H1 (cell line): ENCODE results near the gene KCNA1. TPM values are rescaled to one million over a fixed set of nuclear protein-coding genes. Genes with fewer than 3 reads are reported as not detected.

Experiments
- CTCF ChIA-PET: fragments of 300-600 bp; sonication (Branson Sonifier 250); formaldehyde crosslinking; loops from one replicate; lab custom pipeline; 2021; ENCODE audit not compliant: partially characterized antibody; lab: Charles Lee
- POLR2A ChIA-PET: fragments of 300-600 bp; sonication (Branson Sonifier 250); formaldehyde crosslinking; loops from one replicate; lab custom pipeline; 2021; ENCODE audit warnings: inconsistent platforms; ENCODE audit not compliant: partially characterized antibody; lab: Charles Lee
- DNase-seq, 2 experiments: peaks; one replicate each; pipeline versions ENCODE4 v3.0.0 to v3.0.0-alpha.2; 2010 to 2022; ENCODE audit warnings: low spot score in 2 of 2, low read depth in 1 of 2, mixed read lengths in 1 of 2
- FAIRE-seq: peaks from 2 replicates; lab custom pipeline; 2011; peaks lifted over from hg19 to GRCh38; lab: Jason Lieb, UNC
- H2AFZ ChIP-seq: 2 replicates; pipeline ENCODE4 v1.8.1; 2012; ENCODE audit warnings: low read length, inconsistent platforms
- H2AK5ac ChIP-seq: 2 replicates; pipeline ENCODE4 v1.6.1; 2013; ENCODE audit warnings: low read depth, low read length
- H2BK120ac ChIP-seq: replicated peaks from 2 replicates; pipeline ENCODE3; 2013; ENCODE audit warnings: low read depth, low read length, inconsistent platforms
- H2BK12ac ChIP-seq: 2 replicates; pipeline ENCODE4 v1.6.1; 2013; ENCODE audit warnings: low read depth, low read length
- H2BK15ac ChIP-seq: 2 replicates; pipeline ENCODE4 v1.6.1; 2013; ENCODE audit warnings: low read length
- H2BK20ac ChIP-seq: 2 replicates; pipeline ENCODE4 v1.6.1; 2013; ENCODE audit warnings: low read length
- H2BK5ac ChIP-seq: 2 replicates; pipeline ENCODE4 v1.6.1; 2013; ENCODE audit warnings: low read depth, low read length
- H3K14ac ChIP-seq: 2 replicates; pipeline ENCODE4 v1.6.1; 2013; ENCODE audit warnings: inconsistent platforms; ENCODE audit not compliant: insufficient read length
- H3K18ac ChIP-seq: 2 replicates; pipeline ENCODE4 v1.6.1; 2013; ENCODE audit warnings: low read length; ENCODE audit errors: extremely low read depth
- H3K23ac ChIP-seq: 2 replicates; pipeline ENCODE4 v1.6.1; 2013; ENCODE audit warnings: inconsistent platforms; ENCODE audit not compliant: insufficient read length
- H3K23me2 ChIP-seq: 2 replicates; pipeline ENCODE4 v1.6.1; 2013; ENCODE audit warnings: low read depth, low read length
- H3K27ac ChIP-seq: 2 replicates; pipeline ENCODE4 v1.6.1; 2011; ENCODE audit warnings: low read depth, low read length, inconsistent platforms
- H3K27me3 ChIP-seq, 4 experiments: replicated peaks in 1 of 4; 1 replicate in 1 of 4; 2 replicates in 3 of 4; pipeline versions ENCODE4 v1.6.1 to v1.8.1; 2011 to 2013; ENCODE audit warnings: low read length in 3 of 4, mild to moderate bottlenecking in 3 of 4, inconsistent platforms in 2 of 4, mixed read lengths in 2 of 4, moderate library complexity in 1 of 4; ENCODE audit not compliant: control insufficient read depth in 3 of 4, insufficient read depth in 3 of 4; ENCODE audit errors: extremely low read depth in 1 of 4
- H3K36me3 ChIP-seq, 4 experiments: 2 replicates each; pipeline versions ENCODE4 v1.6.1 to v1.8.1; 2011 to 2013; ENCODE audit warnings: mild to moderate bottlenecking in 4 of 4, low read length in 3 of 4, moderate library complexity in 2 of 4, control low read depth in 1 of 4, inconsistent platforms in 1 of 4; ENCODE audit not compliant: insufficient read depth in 4 of 4, control insufficient read depth in 2 of 4
- H3K4ac ChIP-seq: replicated peaks from 2 replicates; pipeline ENCODE3; 2013; ENCODE audit warnings: low read length, low read depth, mixed read lengths, inconsistent platforms; ENCODE audit not compliant: insufficient read length
- H3K4me1 ChIP-seq, 4 experiments: replicated peaks in 1 of 4; 1 replicate in 1 of 4; 2 replicates in 3 of 4; pipeline versions ENCODE4 v1.6.1 to v1.8.1; 2011 to 2013; ENCODE audit warnings: low read length in 3 of 4, inconsistent platforms in 2 of 4, mixed read lengths in 1 of 4; ENCODE audit not compliant: insufficient read depth in 4 of 4, control insufficient read depth in 3 of 4
- H3K4me2 ChIP-seq, 2 experiments: 2 replicates each; pipeline versions ENCODE4 v1.6.1 to v1.8.1; 2011 to 2013; ENCODE audit warnings: low read depth in 2 of 2, low read length in 2 of 2, control low read depth in 1 of 2, inconsistent platforms in 1 of 2, mild to moderate bottlenecking in 1 of 2; ENCODE audit not compliant: insufficient read depth in 1 of 2
- H3K4me3 ChIP-seq, 4 experiments: fragments of 200-600, 300-600 bp in 1 of 4; sonication (generic), shearing (Covaris generic), sonication (Bioruptor Twin) in 1 of 4; 2 replicates each; pipeline versions ENCODE4 v1.5.1 to v1.8.1; 2011 to 2016; ENCODE audit warnings: low read length in 4 of 4, low read depth in 3 of 4, control low read depth in 2 of 4, inconsistent platforms in 2 of 4, mild to moderate bottlenecking in 2 of 4, mixed read lengths in 1 of 4, moderate library complexity in 1 of 4; ENCODE audit not compliant: insufficient read depth in 2 of 4; ENCODE audit errors: extremely low read depth in 1 of 4
- H3K56ac ChIP-seq: replicated peaks from 2 replicates; pipeline ENCODE3; 2013; ENCODE audit warnings: low read depth, mild to moderate bottlenecking, mixed read lengths, low read length, inconsistent platforms; ENCODE audit not compliant: insufficient read length
- H3K79me1 ChIP-seq: 2 replicates; pipeline ENCODE4 v1.6.1; 2013; ENCODE audit warnings: low read depth, low read length, control low read depth
- H3K79me2 ChIP-seq, 2 experiments: 2 replicates each; pipeline versions ENCODE4 v1.6.1 to v1.8.1; 2012 to 2013; ENCODE audit warnings: low read length in 2 of 2, mild to moderate bottlenecking in 2 of 2, inconsistent platforms in 1 of 2; ENCODE audit not compliant: insufficient read depth in 2 of 2, control insufficient read depth in 1 of 2
- H3K9ac ChIP-seq, 4 experiments: replicated peaks in 1 of 4; 1 replicate in 1 of 4; 2 replicates in 3 of 4; pipeline versions ENCODE4 v1.6.1 to v1.8.1; 2011 to 2013; ENCODE audit warnings: low read depth in 3 of 4, low read length in 3 of 4, control low read depth in 2 of 4, mild to moderate bottlenecking in 2 of 4, moderate library complexity in 2 of 4, inconsistent platforms in 1 of 4; ENCODE audit errors: extremely low read depth in 1 of 4
- H3K9me3 ChIP-seq, 2 experiments: 2 replicates each; pipeline versions ENCODE4 v1.6.1 to v1.8.1; 2012 to 2013; ENCODE audit warnings: mild to moderate bottlenecking in 2 of 2, moderate library complexity in 2 of 2, control low read depth in 1 of 2, inconsistent platforms in 1 of 2, low read depth in 1 of 2, low read length in 1 of 2, mixed read lengths in 1 of 2; ENCODE audit not compliant: insufficient read depth in 2 of 2
- H4K20me1 ChIP-seq, 2 experiments: replicated peaks in 1 of 2; 2 replicates each; pipeline versions ENCODE3 to v1.8.1; 2011 to 2013; ENCODE audit warnings: inconsistent platforms in 2 of 2, low read length in 2 of 2, mild to moderate bottlenecking in 1 of 2; ENCODE audit not compliant: insufficient read depth in 2 of 2, control insufficient read depth in 1 of 2
- H4K5ac ChIP-seq: 2 replicates; pipeline ENCODE4 v1.6.1; 2013; ENCODE audit warnings: low read length, low read depth, mixed read lengths, inconsistent platforms; ENCODE audit not compliant: insufficient read length
- H4K8ac ChIP-seq: 2 replicates; pipeline ENCODE4 v1.8.0; 2013; ENCODE audit warnings: mild to moderate bottlenecking, moderate library complexity, low read length, inconsistent platforms; ENCODE audit not compliant: insufficient read depth; ENCODE audit errors: extremely low read depth
- H4K91ac ChIP-seq: replicated peaks from 2 replicates; pipeline ENCODE3; 2013; ENCODE audit warnings: low read length, mixed read lengths, inconsistent platforms; ENCODE audit not compliant: insufficient read length
- BCL11A ChIP-seq, 2 experiments: IDR thresholded peaks; one replicate each; pipeline ENCODE4 v1.6.1; 2011; ENCODE audit warnings: low read depth in 2 of 2, low read length in 2 of 2, mild to moderate bottlenecking in 2 of 2
- CBX5 ChIP-seq: fragments of 300-800, 300-1000 bp; sonication (generic); IDR thresholded peaks from 2 replicates; pipeline ENCODE4 v1.7.1; 2016; ENCODE audit warnings: antibody characterized with exemption, low read length, low read depth
- GABPA ChIP-seq: IDR thresholded peaks from 2 replicates; pipeline ENCODE4 v1.6.1; 2011; ENCODE audit warnings: mild to moderate bottlenecking, low read length, moderate library complexity, borderline replicate concordance; ENCODE audit not compliant: insufficient read depth
- RBBP5 ChIP-seq: IDR thresholded peaks from 2 replicates; pipeline ENCODE4 v1.7.1; 2012; ENCODE audit warnings: low read depth, mild to moderate bottlenecking, inconsistent platforms, low read length, moderate library complexity, borderline replicate concordance
- RFX5 ChIP-seq: IDR thresholded peaks from 2 replicates; pipeline ENCODE4 v1.6.1; 2011; ENCODE audit warnings: low read depth, low read length, improper control_type of control experiment, borderline replicate concordance
- WGBS, 2 experiments: shearing (Covaris generic) in 1 of 2; methylation state at CpG; one replicate each; pipeline versions ENCODE4 v1.1.6 to v1.1.7; 2013 to 2015; ENCODE audit warnings: low lambda C conversion rate in 2 of 2, mixed read lengths in 2 of 2, inconsistent platforms in 1 of 2, low coverage in 1 of 2, missing lambda C conversion rate in 1 of 2; ENCODE audit not compliant: insufficient replicate concordance in 2 of 2, insufficient coverage in 1 of 2, insufficient read length in 1 of 2; ENCODE audit errors: extremely low coverage in 1 of 2, missing lambda C conversion rate in 1 of 2; 5-methylcytosine and 5-hydroxymethylcytosine counted together
- polyA plus RNA-seq, 7 experiments: library from polyadenylated mRNA; depleted of rRNA in 3 of 7; stranded (reverse) in 5 of 7; unstranded in 2 of 7; fragments of >200 nt in 5 of 7; fragments of 200-250 nt in 2 of 7; gene quantifications; 1 replicate in 5 of 7; 2 replicates in 1 of 7; 4 replicates in 1 of 7; pipeline versions ENCODE4 v1.2.1 to v1.2.3, GENCODE V29; 2011 to 2013; ENCODE audit warnings: missing spikeins in 2 of 7, mixed read lengths in 2 of 7
- total RNA-seq: library from RNA; stranded (reverse); fragmentation: NEBNext Ultra II Directional; extraction: Animal tissue kit (Norgen Biotek cat#: 25700); gene quantifications from 2 replicates; pipeline ENCODE4 v1.2.1, GENCODE V29; 2021
- TF ChIP-seq, protein P1 (sequence below): IDR thresholded peaks from 2 replicates; pipeline ENCODE4 v1.6.1; 2012; ENCODE audit warnings: low read length, inconsistent platforms

KCNA1 gene
- total and polyA plus RNA-seq, 2 of the 8 experiments (the other 6 are each of a cell fraction or from before 2014, with no cell fraction given), result 0.23 to 0.30 TPM

DNA sequence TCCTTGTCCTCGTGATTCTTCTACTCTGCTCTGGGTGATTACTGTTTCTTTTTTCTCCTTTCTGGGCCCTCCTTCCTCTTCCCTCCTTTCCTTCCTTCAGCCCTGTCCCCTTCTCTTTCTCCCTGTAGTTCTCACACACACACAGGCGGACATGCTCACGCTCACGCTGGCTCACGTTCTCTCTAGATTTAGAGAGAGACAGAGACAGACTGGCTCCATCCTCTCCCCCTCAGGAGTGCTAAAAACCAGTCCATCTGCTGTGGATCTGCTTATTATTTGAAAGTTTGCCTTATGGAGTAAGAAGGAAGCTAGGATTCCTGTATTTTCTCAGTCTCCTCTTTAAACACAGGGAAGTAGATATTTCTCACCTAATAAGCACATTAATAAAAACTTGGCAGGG lies 48.1 kb downstream of the KCNA1 start:
- Histone ChIP-seq H3K9me3 (no peaks in the 10 kb centered on the region), H3K4me1 (peaks cover 0 to 2% (median 0%) of the 10 kb centered on the region in 4 experiments; a peak in 3 of 7 replicates), H3K4me3 (no peak overlapping the region), H3K14ac (no peak overlapping the region)
- CTCF ChIA-PET, result interaction anchor here (0.9 to 2.7 kb wide), 7 partner anchors 9 to 65 kb away, joined by 3 to 8 read pairs (median 3); no protein-coding TSS in a partner anchor
- TF ChIP-seq, protein P1, sequence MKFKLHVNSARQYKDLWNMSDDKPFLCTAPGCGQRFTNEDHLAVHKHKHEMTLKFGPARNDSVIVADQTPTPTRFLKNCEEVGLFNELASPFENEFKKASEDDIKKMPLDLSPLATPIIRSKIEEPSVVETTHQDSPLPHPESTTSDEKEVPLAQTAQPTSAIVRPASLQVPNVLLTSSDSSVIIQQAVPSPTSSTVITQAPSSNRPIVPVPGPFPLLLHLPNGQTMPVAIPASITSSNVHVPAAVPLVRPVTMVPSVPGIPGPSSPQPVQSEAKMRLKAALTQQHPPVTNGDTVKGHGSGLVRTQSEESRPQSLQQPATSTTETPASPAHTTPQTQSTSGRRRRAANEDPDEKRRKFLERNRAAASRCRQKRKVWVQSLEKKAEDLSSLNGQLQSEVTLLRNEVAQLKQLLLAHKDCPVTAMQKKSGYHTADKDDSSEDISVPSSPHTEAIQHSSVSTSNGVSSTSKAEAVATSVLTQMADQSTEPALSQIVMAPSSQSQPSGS, result no peak
- no peak for TF ChIP-seq RBBP5
- TF ChIP-seq CBX5, result no peak
- TF ChIP-seq BCL11A (IDR thresholded peaks at IDR 0.05; ENCODE audit: low read depth in 2 of 2, low read length in 2 of 2), result no peak
- TF ChIP-seq GABPA, result no peak
- no peak for TF ChIP-seq RFX5
- TF ChIP-seq, all 59 proteins: peak for 0
- Histone ChIP-seq H4K5ac (no peak overlapping the region), H4K8ac (no peak overlapping the region), H3K27me3 (peaks cover 1 to 13% (median 8%) of the 10 kb centered on the region in 4 experiments; a peak in 5 of 7 replicates), H3K79me2 (no peaks in the 10 kb centered on the region), H2BK15ac (no peak overlapping the region), H2BK20ac (no peak overlapping the region), H3K4ac (no peak overlapping the region), H3K79me1 (no peaks in the 10 kb centered on the region), H3K9ac (no peak overlapping the region), H4K91ac (no peak overlapping the region), H3K4me2 (no peak overlapping the region), H2AK5ac (no peak overlapping the region), H2BK120ac (no peak overlapping the region), H2AFZ (no peak overlapping the region), H3K56ac (no peak overlapping the region), H2BK12ac (no peak overlapping the region), H2BK5ac (no peak overlapping the region), H4K20me1 (no peaks in the 10 kb centered on the region), H3K18ac (peak overlapping the region; percentile 13; the same call in 1 of the 2 replicates), H3K23me2 (no peaks in the 10 kb centered on the region), H3K27ac (no peak overlapping the region), H3K23ac (no peak overlapping the region), H3K36me3 (no peaks in the 10 kb centered on the region)
- POLR2A ChIA-PET, result no interaction called here
- WGBS, 2 experiments, result 93% methylated on average over 5 of the region's 5 CpGs; no CpG with 5 or more reads in 1 of the 2 experiments
- no peak for FAIRE-seq
- no peak for DNase-seq
